NCI-H526 (cell line): ENCODE results near the gene HMOX1.
A peak's percentile ranks its signal among the peaks of the same experiment; 100 is the strongest.
"Not testable (repeated sequence)": the region's sequence is repeated elsewhere in the genome, so short reads cannot be mapped to it uniquely, and the experiment has no call there.

Experiments used
- DNase-seq, 2 experiments: peaks; one replicate each; lab custom pipeline; 2025; lab: John Stamatoyannopoulos, UW

HMOX1 gene

DNA sequence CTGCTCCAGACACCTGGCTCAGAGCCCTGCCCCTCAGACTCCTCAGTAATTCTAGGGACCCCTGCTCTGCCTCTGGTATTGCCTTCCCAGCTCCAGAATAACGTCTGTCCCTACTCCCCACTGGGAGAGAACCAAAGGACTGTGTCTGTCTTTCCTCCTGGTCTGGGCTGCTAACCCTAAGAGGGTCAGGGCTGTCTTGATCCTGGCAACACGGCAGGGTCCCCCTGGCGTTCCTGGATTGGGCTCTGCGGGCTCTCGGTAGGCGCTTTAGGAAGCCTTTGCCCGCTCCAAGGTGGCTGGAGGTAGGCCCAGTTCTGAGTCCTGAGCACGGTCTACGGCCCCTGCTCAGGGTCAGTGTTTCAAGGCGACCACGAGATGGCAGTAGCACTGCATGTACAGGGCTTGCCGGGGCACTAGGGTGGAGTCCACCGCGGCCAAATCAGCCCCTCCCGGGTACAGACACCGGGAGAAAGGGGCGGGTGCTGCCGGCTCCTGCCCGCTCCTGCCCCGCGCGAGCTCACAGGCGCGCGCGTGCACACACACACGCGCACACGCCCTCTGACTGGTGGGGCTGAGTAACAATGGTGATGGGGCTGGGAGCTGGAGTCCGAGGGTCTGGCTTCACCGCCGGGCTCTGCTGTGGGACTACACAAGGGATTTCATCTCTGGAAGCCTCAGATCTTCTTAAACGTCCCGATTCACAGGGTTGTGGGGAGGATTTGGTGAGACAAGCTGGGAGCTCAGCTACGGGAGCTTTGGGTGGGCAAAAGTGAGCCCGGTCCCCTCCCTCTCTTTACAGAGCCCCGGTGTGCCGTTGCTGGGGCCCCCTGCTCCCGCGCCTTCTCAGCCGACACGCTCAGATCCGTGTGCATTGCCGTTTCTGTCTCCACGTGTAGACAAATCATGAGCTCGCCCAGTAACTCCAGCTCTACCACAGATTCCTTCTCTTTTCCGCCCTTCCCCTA, 30.1 kb upstream of the HMOX1 start:
- peak; percentile 74 to 90 for DNase-seq

GRCh38 chr22:35352214-35353111, 28.4 kb upstream of the HMOX1 start:
- peak in 1 of 2 experiments; percentile 25 for DNase-seq

GRCh38 chr22:35353318-35353717, 27.6 kb upstream of the HMOX1 start:
- DNase-seq: no peak

GRCh38 chr22:35354068-35354467, 26.8 kb upstream of the HMOX1 start:
- DNase-seq: no peak

DNA sequence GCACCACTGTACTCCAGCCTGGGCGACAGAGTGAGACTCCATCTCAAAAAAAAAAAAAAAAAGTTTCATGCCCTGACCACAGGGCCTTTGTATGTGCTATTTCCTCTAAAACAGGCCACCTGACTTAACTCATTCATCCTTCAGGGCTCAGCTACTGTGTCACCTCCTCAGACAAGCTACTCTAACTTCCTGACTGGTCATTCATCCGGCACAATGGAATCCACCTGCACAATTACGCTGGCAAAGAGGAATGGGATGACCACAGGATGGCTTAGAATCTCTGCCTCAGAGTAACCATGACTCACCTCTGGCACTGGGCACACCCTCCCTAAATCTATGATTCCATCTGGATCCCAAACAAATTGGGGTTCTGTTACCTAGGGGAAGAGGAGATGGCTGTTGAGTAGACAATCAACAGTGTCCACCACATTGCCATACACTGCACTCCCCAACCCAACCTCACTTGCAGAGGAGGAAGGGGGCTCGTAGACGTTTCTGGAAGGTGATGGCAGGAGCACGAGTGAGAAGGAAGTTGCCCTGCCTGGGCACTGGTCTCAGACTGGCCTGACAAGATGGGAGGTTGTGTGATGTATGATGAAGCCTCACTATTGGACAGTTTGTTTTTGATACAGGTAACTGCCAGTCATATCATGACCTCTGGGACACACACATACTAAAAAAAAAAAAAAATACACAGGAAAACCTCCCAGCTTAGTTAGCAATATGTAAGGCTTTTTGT, 22.8 kb upstream of the HMOX1 start:
- DNase-seq: no peak

DNA sequence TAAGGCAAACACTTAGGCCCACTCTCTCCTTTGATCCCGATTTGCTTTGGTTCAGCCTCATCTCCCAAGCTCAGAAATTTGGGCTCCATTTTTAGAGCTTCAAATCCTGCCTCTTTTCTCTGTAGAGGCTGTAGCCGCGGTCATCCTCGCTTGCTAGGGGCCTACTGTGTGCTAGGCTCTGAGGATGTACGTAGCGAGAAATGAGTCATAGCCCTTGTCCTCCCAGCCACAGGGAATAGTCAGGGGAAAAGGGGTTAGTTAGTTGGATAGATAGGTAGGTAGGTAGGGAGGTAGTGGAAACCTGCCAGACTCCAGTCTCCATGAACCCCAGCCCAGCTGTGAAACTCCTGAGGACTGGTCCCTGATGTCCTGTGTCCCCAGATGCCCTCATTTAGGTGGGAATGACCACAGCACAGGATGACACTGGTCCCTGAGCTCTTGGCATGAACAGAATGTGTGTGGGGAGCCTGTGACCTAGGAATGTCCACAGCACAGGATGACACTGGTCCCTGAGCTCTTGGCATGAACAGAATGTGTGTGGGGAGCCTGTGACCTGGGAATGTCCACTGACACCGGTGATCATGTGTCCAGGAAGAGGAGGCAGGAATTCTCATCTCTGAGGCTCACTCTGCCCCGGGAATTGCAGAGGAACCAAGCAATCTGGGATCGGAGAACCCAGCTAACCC, 21.4 kb upstream of the HMOX1 start:
- no peak for DNase-seq

DNA sequence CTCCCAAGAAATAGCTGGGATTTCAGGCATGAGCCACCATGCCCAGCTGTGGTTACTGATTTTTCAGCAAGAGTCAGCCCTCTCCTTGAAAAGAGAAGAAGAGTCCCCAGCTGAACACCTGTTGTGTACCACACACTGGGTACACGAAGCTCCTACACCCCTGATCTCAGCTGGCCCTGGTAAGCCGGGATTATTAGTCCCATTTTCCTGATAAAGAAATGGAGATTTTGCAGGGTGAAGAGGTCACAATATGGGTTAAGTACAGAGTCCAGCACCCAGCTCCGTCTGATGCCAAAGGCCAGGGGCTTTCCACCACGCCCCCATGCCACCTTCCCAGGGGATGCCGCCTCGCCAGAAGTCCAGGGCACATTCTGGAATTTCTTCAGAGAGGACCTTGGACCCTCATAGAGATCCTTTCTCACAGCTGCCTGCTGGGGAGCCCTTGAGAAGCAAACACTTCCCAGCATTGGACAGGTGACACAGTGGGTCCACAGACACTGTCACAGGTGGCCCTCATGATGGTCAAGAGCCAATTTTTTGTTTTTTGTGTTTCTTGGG, 19.8 kb upstream of the HMOX1 start:
- no peak for DNase-seq

GRCh38 chr22:35363566-35364086, 17.3 kb upstream of the HMOX1 start:
- DNase-seq: no peak

DNA sequence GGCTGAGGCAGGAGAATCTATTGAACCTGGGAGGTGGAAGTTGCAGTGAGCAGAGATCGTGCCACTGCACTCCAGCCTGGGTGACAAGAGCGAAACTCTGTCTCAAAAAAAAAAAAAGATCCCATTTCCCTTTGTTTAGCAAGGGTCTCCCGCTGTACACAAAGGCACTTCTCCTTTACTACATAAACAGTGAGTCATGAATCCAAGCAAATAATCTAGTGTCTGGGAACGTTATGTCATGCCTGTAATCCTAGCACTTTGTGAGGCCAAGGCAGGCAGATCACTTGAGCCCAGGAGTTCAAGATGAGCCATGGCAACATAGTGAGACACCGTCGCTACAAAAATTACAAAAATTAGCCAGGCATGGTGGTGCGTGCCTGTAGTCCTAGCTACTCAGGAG, 16.7 kb upstream of the HMOX1 start:
- not testable (repeated sequence) for DNase-seq

DNA sequence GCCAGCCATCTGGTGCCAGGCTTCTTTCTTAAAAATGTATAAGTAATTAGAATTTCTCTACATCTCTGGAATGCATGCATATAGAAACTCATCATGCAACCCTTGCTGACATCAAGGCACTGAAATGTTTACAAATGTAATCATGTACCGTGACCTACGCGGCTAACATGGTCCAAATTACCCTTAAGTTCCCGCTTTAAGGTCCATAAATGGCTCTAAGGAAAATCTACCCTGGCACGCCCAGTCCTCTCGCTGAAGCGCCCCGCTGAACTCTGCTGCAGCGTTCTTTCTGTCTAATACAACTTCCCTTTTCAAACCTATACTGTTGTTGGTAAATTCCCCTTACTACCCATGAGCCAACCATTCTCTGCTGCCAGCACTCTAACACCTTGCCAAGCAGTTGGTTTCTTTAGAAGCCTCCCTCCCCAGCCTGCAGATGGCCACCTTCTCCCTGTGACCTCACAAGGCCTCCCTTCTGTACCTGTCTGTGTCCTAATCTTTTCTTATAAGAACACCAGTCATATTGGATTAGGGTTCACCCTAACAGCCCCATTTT, 13.5 kb upstream of the HMOX1 start:
- peak in 1 of 2 experiments; percentile 3 for DNase-seq

DNA sequence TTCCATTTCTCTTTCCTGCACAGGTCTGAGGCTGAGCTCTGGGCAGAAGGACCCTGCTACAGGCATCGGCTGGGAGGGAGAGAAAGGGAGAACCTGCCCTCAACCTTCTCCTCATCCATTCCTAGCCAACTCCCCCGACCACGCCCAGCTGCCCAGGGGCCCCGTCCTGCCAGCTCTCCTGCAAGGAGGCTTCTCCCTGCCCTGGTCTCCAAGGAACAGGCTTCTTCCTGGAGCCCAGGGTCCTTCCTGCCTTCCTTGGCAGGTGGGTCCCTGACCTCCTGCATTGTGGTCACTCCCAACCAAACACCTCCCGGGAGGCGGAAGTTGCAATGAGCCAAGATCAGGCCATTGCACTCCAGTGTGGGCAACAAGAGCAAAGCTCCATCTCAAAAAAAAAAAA, 12.5 kb upstream of the HMOX1 start:
- DNase-seq: no peak

DNA sequence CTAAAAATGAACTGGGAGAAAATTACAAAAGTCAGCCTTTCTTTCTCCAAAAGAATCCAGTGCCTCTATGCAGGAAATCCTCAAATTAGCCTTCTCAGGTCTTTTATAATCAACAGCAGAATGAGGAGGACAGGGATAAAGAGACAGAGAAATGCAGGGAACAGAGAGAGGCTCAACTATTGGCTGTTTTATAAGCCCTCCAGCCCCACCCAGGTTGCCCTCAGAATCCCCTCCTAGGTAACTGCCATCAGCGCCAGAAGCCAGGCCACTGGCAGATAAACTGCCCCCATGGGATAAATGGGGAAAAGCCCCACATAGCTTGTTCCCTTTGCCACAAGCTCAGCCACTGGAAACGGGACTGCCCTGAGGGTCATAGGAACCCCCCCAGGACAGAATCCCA, 10.9 kb upstream of the HMOX1 start:
- DNase-seq: no peak

DNA sequence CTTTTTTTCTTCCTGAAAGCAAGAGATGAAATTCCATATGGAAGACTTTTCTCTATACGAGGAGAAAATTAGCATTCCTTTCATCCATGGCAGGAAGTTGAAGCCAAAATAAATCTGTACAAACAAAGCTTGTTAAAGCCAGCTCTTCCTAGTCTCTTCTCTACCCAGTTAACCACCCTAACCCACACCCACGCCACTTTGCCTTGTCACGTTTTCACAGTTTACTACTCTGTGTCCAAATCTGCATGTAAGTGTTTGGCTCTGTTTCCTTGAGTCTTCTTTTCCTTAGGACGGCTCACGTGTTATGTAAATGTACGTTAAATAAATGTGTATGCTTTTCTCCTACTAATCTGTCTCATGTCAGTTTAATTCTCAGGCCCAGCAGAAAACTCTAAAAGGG, 7.1 kb upstream of the HMOX1 start:
- DNase-seq: no peak

DNA sequence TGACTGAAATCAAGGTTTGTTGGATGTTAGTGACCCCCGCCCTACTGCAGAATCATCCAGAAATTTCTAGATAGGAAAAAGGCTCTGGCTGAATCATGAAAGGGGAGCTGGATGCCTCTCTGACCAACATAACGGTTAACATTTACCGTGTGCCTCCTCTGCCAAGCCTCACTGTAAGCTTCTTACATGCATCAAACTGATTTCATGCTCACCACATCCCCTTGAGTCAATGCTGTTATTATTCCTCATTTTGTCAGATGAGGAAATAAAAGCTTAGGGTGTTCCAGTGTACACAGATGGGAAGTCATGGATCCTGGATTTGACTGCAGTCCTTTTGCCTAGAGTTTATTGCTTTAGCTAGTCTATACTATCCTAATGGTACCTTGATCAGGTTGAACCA, 5.9 kb upstream of the HMOX1 start:
- DNase-seq: no peak

GRCh38 chr22:35375526-35375925, 5.4 kb upstream of the HMOX1 start:
- DNase-seq: no peak

DNA sequence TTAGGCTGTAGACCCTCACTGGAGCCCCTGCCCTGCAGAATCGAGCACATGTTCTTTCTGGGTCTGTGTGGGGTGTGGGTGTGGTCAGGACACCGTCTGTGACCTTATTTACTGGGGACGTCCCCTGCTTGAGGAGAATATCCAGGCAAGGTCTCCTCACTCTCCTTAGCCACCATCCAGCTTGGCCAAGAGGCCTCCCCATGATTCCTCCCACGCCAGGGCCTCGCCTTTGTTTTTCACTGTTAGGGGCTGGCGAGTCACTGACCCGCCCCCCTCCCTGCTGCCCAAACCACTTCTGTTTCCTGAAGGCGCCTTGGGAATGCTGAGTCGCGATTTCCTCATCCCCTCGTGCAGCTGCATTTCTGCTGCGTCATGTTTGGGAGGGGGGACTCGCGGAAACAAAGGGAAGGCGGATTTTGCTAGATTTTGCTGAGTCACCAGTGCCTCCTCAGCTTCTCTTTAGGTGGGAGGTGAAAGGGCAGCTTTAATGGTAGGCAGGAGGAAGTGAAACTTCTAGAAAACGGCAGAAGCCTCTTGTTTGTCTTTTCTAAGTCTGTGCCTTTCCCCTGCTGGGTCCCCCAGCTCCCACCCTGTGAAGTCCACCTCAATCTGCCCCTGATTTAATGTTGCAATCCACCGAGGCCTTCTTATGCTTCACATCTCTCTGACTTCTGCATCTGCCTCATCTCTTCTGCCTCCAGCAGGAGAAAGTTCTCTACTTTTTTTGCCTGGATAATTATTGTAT, 4.0 kb upstream of the HMOX1 start:
- DNase-seq: peak; percentile 48 to 62

- no peak for DNase-seq
Observed at GRCh38 chr22:35377735-35378134, 3.2 kb upstream of the HMOX1 start.

DNA sequence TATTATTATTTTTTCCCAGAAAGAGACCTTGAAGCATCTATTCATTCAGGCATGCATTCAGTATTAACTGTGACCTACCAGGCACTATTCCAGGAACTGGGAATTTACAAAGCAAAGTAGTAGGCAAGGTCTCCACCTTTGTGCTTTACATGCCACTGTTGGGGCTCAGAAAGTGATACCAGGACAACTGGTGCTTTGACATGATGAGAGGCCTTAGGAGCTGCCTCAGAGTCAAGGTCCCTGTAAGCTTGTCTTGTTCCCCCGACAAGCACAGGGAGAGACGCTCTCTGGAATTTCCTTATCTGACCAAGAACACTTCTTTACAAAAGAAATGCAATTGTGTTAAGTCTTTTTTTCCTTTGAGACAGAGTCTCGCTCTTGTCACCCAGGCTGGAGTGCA, 2.3 kb upstream of the HMOX1 start:
- DNase-seq: peak; percentile 47 to 57

DNA sequence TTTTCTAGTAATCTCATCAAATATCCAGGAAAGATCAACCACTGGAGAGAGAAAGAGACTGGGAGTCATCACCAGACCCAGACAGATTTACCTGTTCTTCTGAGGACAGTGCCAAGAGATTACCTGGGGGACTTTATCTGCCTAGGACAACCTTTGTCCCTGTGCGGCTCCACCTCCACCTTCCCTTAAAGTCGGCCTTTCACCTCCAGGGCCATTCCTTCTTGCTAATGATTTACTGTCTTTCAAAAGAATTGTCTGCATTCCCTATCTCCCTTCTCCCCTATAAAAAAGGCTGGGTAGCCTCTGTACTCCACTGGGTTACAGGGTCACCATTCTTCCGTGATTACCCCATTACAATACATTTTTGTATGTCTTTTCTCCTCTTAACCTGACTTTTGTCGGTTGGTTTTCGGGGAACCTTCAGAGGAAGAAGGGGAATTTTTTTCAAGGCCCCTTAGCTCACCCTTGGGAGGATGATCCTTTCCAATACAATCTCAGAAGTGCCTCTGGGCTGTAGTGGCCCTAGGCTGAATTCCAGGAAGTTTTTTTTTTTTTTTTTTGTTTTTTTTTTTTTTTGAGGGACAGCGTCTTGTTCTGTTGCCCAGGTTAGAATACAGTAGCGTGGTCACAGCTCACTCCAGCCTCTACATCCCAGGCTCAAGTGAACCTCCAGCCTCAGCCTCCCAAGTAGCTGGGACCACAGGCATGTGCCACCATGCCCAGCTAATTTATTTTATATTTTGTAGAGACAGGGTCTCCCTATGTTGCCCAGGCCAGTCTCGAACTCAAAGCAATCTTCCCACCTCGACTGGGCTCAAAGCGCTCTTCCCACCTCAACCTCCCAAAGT, 1.5 kb upstream of the HMOX1 start:
- DNase-seq: no peak
